Activated CD4-positive, alpha-beta memory T cell treated with anti-CD3 and anti-CD28 coated beads, Interleukin-2, amount 10 ng/mL, durations not matched to agents 7 days and 5 days (primary cell): ENCODE data around the gene WDR7. TPM values are rescaled to one million over a fixed set of nuclear protein-coding genes. Genes with fewer than 3 reads are reported as not detected.

ENCODE experiments used
- CTCF ChIA-PET: fragments of 350-600 bp; sonication (Branson Sonifier 250); formaldehyde crosslinking; loops from one replicate; lab custom pipeline; 2021; ENCODE audit warnings: antibody characterized with exemption, inconsistent platforms; lab: Charles Lee
- POLR2A ChIA-PET: fragments of 350-600 bp; sonication (Branson Sonifier 250); formaldehyde crosslinking; loops from one replicate; lab custom pipeline; 2021; ENCODE audit warnings: antibody characterized with exemption; lab: Charles Lee
- DNase-seq: peaks from one replicate; pipeline ENCODE4 v3.0.0-alpha.2; 2020
- H3K27ac Mint-ChIP-seq: one replicate; pipeline ENCODE4 v1.8.0; 2021; ENCODE audit warnings: mild to moderate bottlenecking, mixed read lengths
- H3K27me3 Mint-ChIP-seq: one replicate; pipeline ENCODE4 v1.8.0; 2021; ENCODE audit warnings: mixed read lengths
- H3K36me3 Mint-ChIP-seq: one replicate; pipeline ENCODE4 v1.8.0; 2021; ENCODE audit warnings: low read depth, mixed read lengths
- H3K4me1 Mint-ChIP-seq: one replicate; pipeline ENCODE4 v1.8.0; 2021; ENCODE audit warnings: mixed read lengths
- H3K4me3 Mint-ChIP-seq: one replicate; pipeline ENCODE4 v1.8.0; 2021; ENCODE audit warnings: mild to moderate bottlenecking, mixed read lengths
- H3K9me3 Mint-ChIP-seq: one replicate; pipeline ENCODE4 v1.8.0; 2021; ENCODE audit warnings: mixed read lengths
- total RNA-seq, 2 experiments: library from RNA; stranded (reverse); gene quantifications; one replicate each; pipeline ENCODE4 v1.2.3, GENCODE V29; 2021

Gene WDR7
- total RNA-seq, 2 experiments from 2014 or later, result 29.1 to 33.0 TPM

DNA sequence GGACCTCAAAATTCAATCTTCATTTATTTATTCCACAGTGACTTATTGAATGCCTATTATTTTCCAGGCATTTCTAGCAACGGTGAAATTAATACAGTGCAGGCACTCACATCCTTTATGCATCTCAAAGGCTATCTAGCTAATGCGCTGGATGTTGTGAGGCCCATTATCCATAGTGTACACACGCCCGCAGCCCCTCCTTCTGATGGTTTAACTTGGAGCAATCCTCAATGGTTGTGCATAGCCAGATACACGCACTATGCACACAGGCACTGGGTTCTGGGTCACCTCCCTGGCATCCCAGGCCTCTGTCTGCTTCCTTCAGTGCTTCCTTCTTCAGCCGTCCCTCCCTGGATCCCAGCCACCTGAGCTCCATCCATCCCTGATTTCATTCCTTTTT lies 387.2 kb downstream of the WDR7 start:
- Mint-ChIP-seq H3K4me3 (no peak overlapping the region), H3K9me3 (no peaks in the 10 kb centered on the region), H3K27ac (no peak overlapping the region), H3K27me3 (no peaks in the 10 kb centered on the region), H3K36me3 (no peaks in the 10 kb centered on the region), H3K4me1 (no peaks in the 10 kb centered on the region)
- POLR2A ChIA-PET, result no interaction called here
- no peak for DNase-seq
- CTCF ChIA-PET, result no interaction called here

DNA sequence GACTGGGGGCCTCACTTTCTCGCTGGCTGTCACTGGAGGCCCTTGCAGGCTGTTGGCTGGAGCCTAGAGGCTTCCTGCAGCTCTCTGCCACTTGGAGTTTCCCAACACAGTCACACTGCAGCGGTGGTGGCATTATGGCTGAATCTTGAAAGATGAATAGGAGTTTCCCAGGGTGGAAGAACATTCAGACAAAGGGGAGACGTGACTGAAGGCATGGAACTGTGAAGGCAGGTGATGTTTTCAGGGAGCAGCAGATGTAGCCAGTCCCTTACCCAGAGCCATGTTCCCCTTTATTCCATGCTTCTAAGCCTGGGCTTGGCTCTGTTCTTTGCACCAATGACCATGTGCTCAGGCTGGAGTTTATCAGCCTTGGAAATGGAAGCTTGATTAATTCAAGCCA lies 389.0 kb downstream of the WDR7 start:
- H3K27ac Mint-ChIP-seq, result no peak overlapping the region
- DNase-seq, result no peak
- POLR2A ChIA-PET, result no interaction called here

DNA sequence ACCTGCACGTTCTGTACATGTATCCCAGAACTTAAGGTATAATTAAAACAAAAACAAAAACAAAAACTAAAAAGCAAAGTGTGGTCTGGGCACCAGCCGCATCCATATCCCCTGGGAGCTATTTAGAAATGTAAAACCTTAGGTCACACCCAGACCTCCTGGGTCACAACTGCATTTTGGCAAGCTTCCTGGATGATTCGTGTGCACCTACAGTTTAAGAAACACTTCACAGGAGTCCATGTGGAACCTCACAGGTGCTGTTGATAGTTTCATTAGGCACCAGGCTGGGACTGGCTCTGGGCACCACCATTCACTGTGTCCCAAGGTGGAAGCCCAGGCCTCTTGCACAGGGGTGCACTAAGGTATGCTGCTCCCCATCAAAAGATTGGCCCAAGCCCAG lies 392.1 kb downstream of the WDR7 start:
- Mint-ChIP-seq H3K27me3 (no peaks in the 10 kb centered on the region), H3K4me1 (no peaks in the 10 kb centered on the region), H3K36me3 (no peaks in the 10 kb centered on the region), H3K27ac (no peak overlapping the region), H3K9me3 (no peaks in the 10 kb centered on the region), H3K4me3 (no peak overlapping the region)
- POLR2A ChIA-PET, result no interaction called here
- no peak for DNase-seq
- CTCF ChIA-PET, result no interaction called here

More for the DNA sequence above, 389.0 kb downstream of the WDR7 start:
- Mint-ChIP-seq H3K27me3 (no peaks in the 10 kb centered on the region), H3K36me3 (no peaks in the 10 kb centered on the region), H3K9me3 (no peaks in the 10 kb centered on the region), H3K4me1 (no peaks in the 10 kb centered on the region), H3K4me3 (no peak overlapping the region)
- CTCF ChIA-PET, result no interaction called here

DNA sequence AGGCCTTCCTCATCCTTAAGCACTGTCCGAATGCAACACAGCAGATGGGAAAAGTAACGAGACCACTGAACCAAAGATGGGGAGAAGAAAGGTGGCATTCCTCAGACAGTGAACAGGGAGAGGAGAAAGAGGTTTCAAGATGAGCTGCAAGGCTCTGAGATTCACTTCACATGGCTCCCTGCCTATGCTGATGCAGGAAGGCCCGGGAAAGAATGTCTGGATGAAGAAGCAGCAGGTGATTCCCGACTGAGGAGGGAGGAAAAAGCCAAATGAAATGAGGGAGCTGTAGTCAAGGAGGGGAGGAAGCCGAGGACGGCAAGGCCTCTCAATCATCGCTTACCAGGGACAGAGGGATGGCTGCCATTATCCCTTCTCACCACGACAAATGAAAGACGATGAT lies 397.2 kb downstream of the WDR7 start:
- no peaks in the 10 kb centered on the region for H3K4me1 Mint-ChIP-seq
- no peak overlapping the region for H3K27ac Mint-ChIP-seq
- H3K36me3 Mint-ChIP-seq, result no peaks in the 10 kb centered on the region
- POLR2A ChIA-PET, result no interaction called here
- no peak overlapping the region for H3K4me3 Mint-ChIP-seq
- no peak for DNase-seq
- H3K27me3 Mint-ChIP-seq, result no peaks in the 10 kb centered on the region
- no peaks in the 10 kb centered on the region for H3K9me3 Mint-ChIP-seq
- CTCF ChIA-PET, result no interaction called here

DNA sequence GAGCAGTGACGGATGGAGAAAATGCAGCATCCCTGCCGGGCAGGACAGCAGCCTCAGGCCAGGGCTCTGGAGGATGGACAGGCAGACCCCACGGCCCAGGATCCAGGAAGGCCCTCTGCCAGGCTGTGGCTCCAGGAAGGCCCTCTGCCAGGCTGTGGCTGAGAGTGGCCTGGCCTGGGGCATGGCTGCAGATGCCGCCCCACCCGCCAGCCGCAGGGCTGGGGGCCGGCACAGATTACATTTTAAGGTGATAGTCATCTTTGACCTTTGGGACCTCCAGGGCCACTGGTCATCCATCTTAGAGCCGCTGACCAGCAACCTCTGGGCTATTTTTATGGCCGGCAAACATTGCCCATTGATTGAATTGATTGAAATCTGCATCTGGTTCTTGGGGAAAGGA lies 397.7 kb downstream of the WDR7 start:
- POLR2A ChIA-PET, result no interaction called here
- Mint-ChIP-seq H3K36me3 (no peaks in the 10 kb centered on the region), H3K27me3 (no peaks in the 10 kb centered on the region), H3K4me1 (no peaks in the 10 kb centered on the region), H3K27ac (no peak overlapping the region), H3K4me3 (no peak overlapping the region), H3K9me3 (no peaks in the 10 kb centered on the region)
- DNase-seq, result no peak
- CTCF ChIA-PET, result no interaction called here

DNA sequence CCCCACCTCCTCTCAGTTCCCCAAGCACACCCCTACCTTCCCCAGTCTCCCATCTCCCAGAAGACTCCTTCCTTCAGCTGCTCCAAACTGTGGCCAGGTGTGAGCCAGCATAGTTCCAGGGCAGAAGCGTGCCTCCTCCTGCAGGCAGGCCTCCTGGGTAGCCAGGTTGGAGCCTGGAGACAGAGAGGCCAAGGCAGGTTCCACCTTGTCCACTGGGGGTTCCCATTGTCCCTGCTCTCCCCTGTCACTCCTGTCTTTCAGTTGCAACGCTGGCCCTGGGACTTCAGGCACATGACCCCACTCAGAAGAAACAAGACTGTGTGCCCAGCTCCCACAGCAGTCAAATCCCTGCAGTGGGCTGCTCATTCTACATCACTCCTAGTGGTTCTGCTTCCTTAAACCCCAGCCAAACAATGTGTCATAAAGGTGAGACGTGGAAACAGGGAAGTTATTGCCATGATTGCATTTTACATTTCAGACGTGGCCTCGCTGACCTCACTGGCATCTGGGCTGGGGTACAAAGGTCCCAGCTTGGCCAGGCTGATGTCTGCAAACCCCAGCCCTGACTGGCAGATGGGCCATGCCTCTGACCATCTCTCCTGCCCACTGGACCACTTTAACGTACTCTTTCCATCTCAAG lies 399.3 kb downstream of the WDR7 start:
- Mint-ChIP-seq H3K27me3 (peaks cover under 1% of the 10 kb centered on the region), H3K9me3 (no peaks in the 10 kb centered on the region), H3K4me3 (no peak overlapping the region), H3K36me3 (no peaks in the 10 kb centered on the region), H3K27ac (no peak overlapping the region), H3K4me1 (no peaks in the 10 kb centered on the region)
- DNase-seq, result no peak
- POLR2A ChIA-PET, result no interaction called here
- CTCF ChIA-PET, result no interaction called here

DNA sequence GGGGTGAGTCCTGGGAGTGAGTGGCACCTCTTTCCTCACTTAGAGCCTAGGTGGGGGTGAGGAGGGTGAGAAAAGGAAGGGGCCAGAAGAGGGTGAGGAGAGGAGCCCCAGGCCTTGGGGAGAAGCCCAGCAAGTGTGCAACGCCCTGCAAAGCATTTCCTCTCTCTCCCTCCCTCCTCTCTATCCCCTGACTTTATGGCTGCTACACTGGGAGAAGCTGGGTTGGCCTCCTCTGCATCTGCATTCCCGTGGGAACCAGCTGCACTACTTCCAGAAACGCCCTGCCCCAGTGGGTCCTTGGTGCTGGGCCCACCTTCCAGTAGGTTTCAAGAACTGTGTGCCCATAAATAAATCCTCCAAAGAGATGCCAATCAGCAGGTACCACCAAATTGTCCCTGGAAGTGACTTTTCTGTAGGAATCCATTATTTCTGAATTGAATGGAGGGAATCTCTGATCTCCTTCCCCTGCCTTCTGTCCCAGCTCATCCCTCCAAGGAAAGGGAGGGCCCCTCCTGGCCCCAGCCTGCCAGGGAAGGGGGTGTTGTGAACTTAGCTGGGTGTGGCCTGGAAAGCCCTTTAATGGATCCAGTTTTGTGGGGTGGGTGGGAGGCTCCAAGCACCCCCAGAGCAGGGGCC lies 400.0 kb downstream of the WDR7 start:
- peaks cover 6% of the 10 kb centered on the region for H3K27me3 Mint-ChIP-seq
- H3K9me3 Mint-ChIP-seq, result peaks cover 3% of the 10 kb centered on the region
- H3K4me3 Mint-ChIP-seq, result no peak overlapping the region
- no peak overlapping the region for H3K27ac Mint-ChIP-seq
- CTCF ChIA-PET, result interaction anchor here (0.6 kb wide), 1 partner anchor 21 kb away, joined by 4 read pairs; no protein-coding TSS in a partner anchor
- DNase-seq, result no peak
- POLR2A ChIA-PET, result no interaction called here
- H3K36me3 Mint-ChIP-seq, result no peaks in the 10 kb centered on the region
- no peaks in the 10 kb centered on the region for H3K4me1 Mint-ChIP-seq

DNA sequence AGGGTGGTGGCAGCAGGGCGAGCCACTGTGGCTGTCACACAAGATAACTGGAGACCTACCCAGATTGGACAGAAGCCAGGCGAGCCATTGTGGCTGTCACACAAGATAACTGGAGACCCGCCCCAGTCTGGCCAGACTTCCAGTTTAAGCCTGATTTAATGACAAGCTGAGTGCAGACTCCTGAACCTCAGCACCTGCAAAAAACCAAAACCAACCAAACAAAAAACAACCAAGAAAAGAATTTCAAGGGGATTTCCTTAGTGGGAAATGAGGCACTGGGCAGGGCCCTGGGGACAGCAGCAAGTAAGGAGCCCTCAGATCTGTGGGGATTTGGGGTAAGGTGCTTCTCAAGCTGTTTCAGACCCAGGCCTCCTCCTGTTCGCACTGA lies 400.5 kb downstream of the WDR7 start:
- ChIA-PET CTCF (interaction anchor here (0.6 kb wide), 1 partner anchor 21 kb away, joined by 4 read pairs; no protein-coding TSS in a partner anchor), POLR2A (no interaction called here)
- Mint-ChIP-seq H3K9me3 (peaks cover 3% of the 10 kb centered on the region), H3K4me1 (no peaks in the 10 kb centered on the region), H3K27ac (no peak overlapping the region), H3K4me3 (no peak overlapping the region), H3K27me3 (peaks cover 6% of the 10 kb centered on the region), H3K36me3 (no peaks in the 10 kb centered on the region)
- no peak for DNase-seq

DNA sequence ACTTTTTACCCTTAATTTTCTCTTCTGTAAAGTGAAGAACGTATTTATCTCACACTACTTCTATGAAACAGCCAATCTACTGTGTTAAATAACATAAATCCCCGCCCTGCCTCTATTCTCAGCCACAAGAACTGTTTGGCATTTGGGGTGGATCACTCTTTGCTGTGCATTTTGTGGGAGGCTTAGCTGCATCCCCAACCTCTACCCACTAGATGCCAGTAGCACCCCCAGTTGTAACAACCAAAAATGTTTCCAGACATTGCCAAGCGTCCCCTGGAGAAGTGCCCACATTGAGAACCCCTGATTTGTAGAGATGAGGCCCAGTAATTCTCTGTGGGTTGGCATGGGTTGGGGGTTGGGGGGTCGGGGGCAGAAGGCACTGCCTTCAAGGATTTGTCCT lies 401.0 kb downstream of the WDR7 start:
- H3K9me3 Mint-ChIP-seq, result peaks cover 3% of the 10 kb centered on the region
- POLR2A ChIA-PET, result no interaction called here
- CTCF ChIA-PET, result interaction anchor here (0.6 kb wide), 1 partner anchor 22 kb away, joined by 4 read pairs; no protein-coding TSS in a partner anchor

DNA sequence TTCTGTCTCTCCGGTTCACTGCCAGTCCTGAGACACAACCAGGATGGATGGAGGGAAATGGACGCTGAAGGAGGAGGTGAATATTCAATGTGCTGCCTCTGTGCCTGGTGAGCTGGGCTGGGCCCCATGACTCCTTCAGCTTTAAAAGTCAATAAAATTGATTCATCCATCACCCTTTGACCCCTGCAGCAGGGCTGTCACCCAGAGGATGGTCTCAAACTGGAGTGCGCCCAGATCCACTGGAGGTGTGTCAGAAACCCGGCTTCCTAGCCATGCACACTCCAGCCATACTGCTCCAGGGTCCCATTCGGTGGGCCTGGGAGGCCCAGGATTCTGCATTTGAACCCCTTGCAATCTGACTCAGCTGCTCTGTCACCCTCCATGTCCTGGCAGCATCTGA lies 401.6 kb downstream of the WDR7 start:
- CTCF ChIA-PET, result no interaction called here
- POLR2A ChIA-PET, result no interaction called here
- no peaks in the 10 kb centered on the region for H3K4me1 Mint-ChIP-seq
- H3K4me3 Mint-ChIP-seq, result no peak overlapping the region
- H3K36me3 Mint-ChIP-seq, result no peaks in the 10 kb centered on the region
- DNase-seq, result no peak
- no peak overlapping the region for H3K27ac Mint-ChIP-seq
- peaks cover 3% of the 10 kb centered on the region for H3K9me3 Mint-ChIP-seq
- H3K27me3 Mint-ChIP-seq, result peaks cover 6% of the 10 kb centered on the region

More for the DNA sequence above, 401.0 kb downstream of the WDR7 start:
- H3K36me3 Mint-ChIP-seq, result no peaks in the 10 kb centered on the region
- no peak overlapping the region for H3K27ac Mint-ChIP-seq
- H3K27me3 Mint-ChIP-seq, result peaks cover 6% of the 10 kb centered on the region
- H3K4me1 Mint-ChIP-seq, result no peaks in the 10 kb centered on the region
- no peak for DNase-seq
- H3K4me3 Mint-ChIP-seq, result no peak overlapping the region

DNA sequence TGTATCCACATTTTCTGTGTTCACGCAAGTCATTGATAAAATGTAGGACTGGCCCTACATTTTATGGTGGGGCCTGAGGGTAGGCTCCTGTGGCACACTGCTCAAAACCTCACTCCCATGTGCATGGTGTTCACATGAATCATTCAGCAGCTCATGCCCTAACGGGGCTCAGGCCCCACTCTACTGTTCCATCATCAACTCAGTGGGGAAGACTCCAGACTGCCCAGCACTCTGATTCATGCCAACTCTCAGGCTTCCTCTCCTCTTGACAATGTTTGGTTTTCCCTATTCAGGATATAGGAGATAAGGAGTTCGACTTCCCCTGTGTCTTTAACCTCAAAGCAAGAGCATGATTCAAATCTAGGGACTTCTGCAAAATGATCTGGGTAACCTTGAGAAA lies 403.7 kb downstream of the WDR7 start:
- H3K27ac Mint-ChIP-seq, result no peak overlapping the region
- DNase-seq, result no peak
- POLR2A ChIA-PET, result no interaction called here
- H3K9me3 Mint-ChIP-seq, result peaks cover 3% of the 10 kb centered on the region
- no peak overlapping the region for H3K4me3 Mint-ChIP-seq
- H3K36me3 Mint-ChIP-seq, result no peaks in the 10 kb centered on the region
- peaks cover 7% of the 10 kb centered on the region for H3K27me3 Mint-ChIP-seq
- peaks cover 1% of the 10 kb centered on the region for H3K4me1 Mint-ChIP-seq
- CTCF ChIA-PET, result no interaction called here

DNA sequence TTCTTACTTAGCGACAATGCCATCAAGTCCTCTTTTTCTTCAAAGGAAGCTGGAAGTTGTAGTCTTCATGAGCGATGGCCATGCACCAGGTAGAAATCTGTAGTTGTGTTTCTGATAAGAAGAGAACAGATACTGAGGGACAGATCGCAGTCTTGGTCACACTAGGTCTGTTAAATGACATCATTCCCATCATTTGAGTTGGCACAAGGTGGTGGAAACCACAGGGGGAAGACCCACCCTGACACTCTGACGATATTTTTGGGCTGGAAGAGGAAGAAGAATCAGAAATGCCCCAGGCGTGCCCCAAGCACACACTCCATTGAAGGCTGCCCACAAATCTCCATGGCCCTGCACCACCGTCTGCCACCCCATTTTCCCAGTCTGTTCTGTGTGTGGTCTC lies 406.7 kb downstream of the WDR7 start:
- no peak overlapping the region for H3K4me3 Mint-ChIP-seq
- POLR2A ChIA-PET, result no interaction called here
- no peak overlapping the region for H3K27ac Mint-ChIP-seq
- CTCF ChIA-PET, result no interaction called here
- DNase-seq, result no peak
- H3K4me1 Mint-ChIP-seq, result peaks cover 1% of the 10 kb centered on the region
- H3K27me3 Mint-ChIP-seq, result peaks cover 7% of the 10 kb centered on the region
- H3K9me3 Mint-ChIP-seq, result peaks cover 3% of the 10 kb centered on the region
- no peaks in the 10 kb centered on the region for H3K36me3 Mint-ChIP-seq

DNA sequence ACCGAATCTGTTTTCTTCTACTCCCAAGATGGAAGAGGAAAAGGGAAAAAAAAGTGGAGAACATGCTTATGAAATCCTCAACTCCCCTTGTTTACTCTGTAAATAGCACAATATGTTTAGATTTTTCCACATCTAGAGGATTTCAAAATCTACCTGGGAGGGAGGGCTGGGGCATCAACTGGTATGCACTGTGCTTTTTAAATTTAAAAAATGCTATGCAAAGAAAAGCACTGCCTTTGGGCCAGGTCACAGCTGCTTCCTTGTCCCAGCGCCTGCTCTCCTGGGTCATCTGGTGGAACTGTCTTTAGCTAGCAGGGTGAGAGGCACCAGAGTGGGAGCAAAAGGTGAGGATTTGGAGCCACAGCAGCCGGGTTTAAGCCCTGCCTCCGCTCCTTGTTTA lies 407.6 kb downstream of the WDR7 start:
- ChIA-PET CTCF (interaction anchor here (0.5 kb wide), 1 partner anchor 360 kb away, joined by 4 read pairs; no protein-coding TSS in a partner anchor), POLR2A (no interaction called here)
- Mint-ChIP-seq H3K27ac (no peak overlapping the region), H3K4me3 (no peak overlapping the region), H3K4me1 (peaks cover 1% of the 10 kb centered on the region), H3K27me3 (peaks cover 7% of the 10 kb centered on the region), H3K9me3 (peaks cover 3% of the 10 kb centered on the region), H3K36me3 (no peaks in the 10 kb centered on the region)
- DNase-seq, result no peak

DNA sequence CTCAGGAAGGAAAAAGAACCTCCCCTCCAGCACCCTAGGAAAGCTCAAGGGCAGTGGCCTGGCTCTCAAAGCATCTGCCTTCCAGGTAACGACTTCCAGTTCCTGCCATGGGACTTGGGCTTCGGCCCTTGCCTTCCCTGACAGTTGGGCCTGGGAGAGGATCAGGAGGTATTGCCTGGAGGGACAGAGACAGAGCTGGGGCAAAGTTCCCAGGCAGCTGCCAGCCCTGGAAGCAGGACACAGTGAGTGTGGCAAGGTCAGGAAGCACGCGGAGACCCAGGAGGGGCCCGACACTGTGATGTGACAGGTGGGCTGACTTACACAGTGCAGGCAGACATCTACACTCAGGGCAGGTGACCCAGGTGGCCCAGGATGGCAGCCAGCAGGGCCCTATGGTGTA lies 408.2 kb downstream of the WDR7 start:
- H3K4me1 Mint-ChIP-seq, result peaks cover 1% of the 10 kb centered on the region
- DNase-seq, result no peak
- no peak overlapping the region for H3K4me3 Mint-ChIP-seq
- H3K27ac Mint-ChIP-seq, result no peak overlapping the region
- ChIA-PET CTCF (no interaction called here), POLR2A (no interaction called here)
- H3K9me3 Mint-ChIP-seq, result peaks cover 3% of the 10 kb centered on the region
- H3K36me3 Mint-ChIP-seq, result no peaks in the 10 kb centered on the region
- H3K27me3 Mint-ChIP-seq, result peaks cover 7% of the 10 kb centered on the region
